Measurements from ENCODE around the gene RBFOX2. TPM values are rescaled to one million over a fixed set of nuclear protein-coding genes. Genes with fewer than 3 reads are reported as not detected.

RBFOX2 gene
- total RNA-seq, 2 donors from 2014 or later, result 104 to 120 TPM

DNA sequence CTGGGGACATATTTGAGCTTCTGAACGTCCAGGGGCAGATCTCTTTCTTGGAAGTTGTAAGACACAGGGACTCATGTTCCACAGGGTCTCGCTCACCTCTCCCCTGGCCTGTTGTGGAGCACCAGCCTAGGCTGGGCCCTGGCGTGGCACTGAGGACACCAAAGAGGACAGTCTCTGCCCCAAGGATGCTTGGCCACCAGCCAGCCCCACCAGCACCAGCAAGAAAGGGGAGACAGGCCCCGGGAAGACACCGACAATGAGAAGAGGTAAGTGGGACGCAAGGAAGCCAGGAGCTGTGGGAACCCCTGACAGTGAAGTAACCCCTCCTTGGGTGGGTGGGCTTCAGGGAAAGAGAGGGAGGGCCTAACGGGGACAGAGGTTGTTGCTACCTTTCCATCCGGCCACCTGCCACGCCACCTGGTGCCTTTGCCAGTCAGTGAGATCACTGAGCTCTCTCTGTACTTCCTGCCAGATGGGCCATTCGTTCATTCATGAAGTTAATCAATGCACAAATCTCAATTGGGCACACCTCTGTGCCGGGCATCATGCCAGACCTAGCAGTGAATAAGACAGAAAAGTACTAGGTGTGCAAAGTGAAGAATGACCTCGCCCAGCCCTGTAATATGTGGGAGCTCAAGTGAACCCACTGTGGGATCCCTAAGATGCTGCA lies 299.9 kb downstream of the RBFOX2 start:
- H3K27me3 Mint-ChIP-seq (ENCODE audit: insufficient read depth), result peaks cover 2% of the 10 kb centered on the region
- no peaks in the 10 kb centered on the region for H3K27me3 ChIP-seq (ENCODE audit: control insufficient read depth, insufficient read depth, low read length, poor library complexity, severe bottlenecking)
- no peak overlapping the region for H3K9ac ChIP-seq (ENCODE audit: extremely low read depth, low read length, poor library complexity, severe bottlenecking)
- H3K27ac Mint-ChIP-seq, result no peak overlapping the region
- H3K9me3 ChIP-seq (ENCODE audit: control insufficient read depth, low read length), result no peaks in the 10 kb centered on the region
- no peaks in the 10 kb centered on the region for H3K9me3 Mint-ChIP-seq
- no peaks in the 10 kb centered on the region for H3K36me3 ChIP-seq (ENCODE audit: control insufficient read depth, insufficient read depth, low read length)
- no peaks in the 10 kb centered on the region for H3K4me1 Mint-ChIP-seq
- no peaks in the 10 kb centered on the region for H3K36me3 Mint-ChIP-seq (ENCODE audit: low read depth)
- no peak overlapping the region for H3K4me3 ChIP-seq (ENCODE audit: low read length)
- H3K4me3 Mint-ChIP-seq, result no peak overlapping the region
- 88 to 92% methylated on average over 8 to 12 of the region's 12 CpGs for WGBS, 2 experiments (ENCODE audit: insufficient coverage in 1 of 2, insufficient read length in 1 of 2)
- H3K27ac ChIP-seq (ENCODE audit: low read depth, low read length), result no peak overlapping the region
- no peaks in the 10 kb centered on the region for H3K4me1 ChIP-seq (ENCODE audit: control insufficient read depth, insufficient read depth, low read length)
- TF ChIP-seq, protein P1, sequence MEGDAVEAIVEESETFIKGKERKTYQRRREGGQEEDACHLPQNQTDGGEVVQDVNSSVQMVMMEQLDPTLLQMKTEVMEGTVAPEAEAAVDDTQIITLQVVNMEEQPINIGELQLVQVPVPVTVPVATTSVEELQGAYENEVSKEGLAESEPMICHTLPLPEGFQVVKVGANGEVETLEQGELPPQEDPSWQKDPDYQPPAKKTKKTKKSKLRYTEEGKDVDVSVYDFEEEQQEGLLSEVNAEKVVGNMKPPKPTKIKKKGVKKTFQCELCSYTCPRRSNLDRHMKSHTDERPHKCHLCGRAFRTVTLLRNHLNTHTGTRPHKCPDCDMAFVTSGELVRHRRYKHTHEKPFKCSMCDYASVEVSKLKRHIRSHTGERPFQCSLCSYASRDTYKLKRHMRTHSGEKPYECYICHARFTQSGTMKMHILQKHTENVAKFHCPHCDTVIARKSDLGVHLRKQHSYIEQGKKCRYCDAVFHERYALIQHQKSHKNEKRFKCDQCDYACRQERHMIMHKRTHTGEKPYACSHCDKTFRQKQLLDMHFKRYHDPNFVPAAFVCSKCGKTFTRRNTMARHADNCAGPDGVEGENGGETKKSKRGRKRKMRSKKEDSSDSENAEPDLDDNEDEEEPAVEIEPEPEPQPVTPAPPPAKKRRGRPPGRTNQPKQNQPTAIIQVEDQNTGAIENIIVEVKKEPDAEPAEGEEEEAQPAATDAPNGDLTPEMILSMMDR (conservative IDR thresholded peaks at IDR 0.05), result no peak
- no peak for DNase-seq

- H3K9me3 Mint-ChIP-seq, result no peaks in the 10 kb centered on the region
- no peaks in the 10 kb centered on the region for H3K27me3 ChIP-seq (ENCODE audit: control insufficient read depth, insufficient read depth, low read length, poor library complexity, severe bottlenecking)
- H3K36me3 ChIP-seq (ENCODE audit: control insufficient read depth, insufficient read depth, low read length), result no peaks in the 10 kb centered on the region
- no peaks in the 10 kb centered on the region for H3K9me3 ChIP-seq (ENCODE audit: control insufficient read depth, low read length)
- H3K4me1 Mint-ChIP-seq, result no peaks in the 10 kb centered on the region
- no peaks in the 10 kb centered on the region for H3K36me3 Mint-ChIP-seq (ENCODE audit: low read depth)
- 96 to 100% methylated on average over 8 to 11 of the region's 11 CpGs for WGBS, 2 experiments (ENCODE audit: insufficient coverage in 1 of 2, insufficient read length in 1 of 2)
- H3K27ac Mint-ChIP-seq, result no peak overlapping the region
- no peak overlapping the region for H3K4me3 ChIP-seq (ENCODE audit: low read length)
- no peaks in the 10 kb centered on the region for H3K4me1 ChIP-seq (ENCODE audit: control insufficient read depth, insufficient read depth, low read length)
- no peak overlapping the region for H3K9ac ChIP-seq (ENCODE audit: extremely low read depth, low read length, poor library complexity, severe bottlenecking)
- TF ChIP-seq, protein P1 (conservative IDR thresholded peaks at IDR 0.05), result no peak
- peaks cover 2% of the 10 kb centered on the region for H3K27me3 Mint-ChIP-seq (ENCODE audit: insufficient read depth)
- no peak overlapping the region for H3K27ac ChIP-seq (ENCODE audit: low read depth, low read length)
- H3K4me3 Mint-ChIP-seq, result no peak overlapping the region
- no peak for DNase-seq
Measured at GRCh38 chr22:35727436-35727835, 301.2 kb downstream of the RBFOX2 start.

DNA sequence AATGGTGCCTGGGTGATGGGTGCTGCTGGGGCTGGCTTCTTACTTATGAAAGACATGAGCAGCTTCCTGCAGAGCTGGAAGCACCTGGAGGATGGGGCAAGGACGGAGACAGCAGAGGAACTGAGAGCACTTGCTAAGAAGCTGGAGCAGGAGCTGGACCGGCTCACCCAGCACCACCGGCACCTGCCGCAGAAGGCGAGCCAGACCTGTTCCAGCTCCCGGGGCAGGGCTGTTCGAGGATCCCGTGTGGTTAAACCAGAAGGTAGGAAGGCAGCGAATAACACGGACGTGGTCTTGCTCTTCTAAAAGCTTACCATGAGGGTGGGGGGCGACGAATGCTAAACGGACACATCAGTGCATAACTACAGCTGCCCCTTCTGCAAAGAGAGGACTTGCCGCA lies 301.7 kb downstream of the RBFOX2 start:
- Histone ChIP-seq H3K9ac (ENCODE audit: extremely low read depth, low read length, poor library complexity, severe bottlenecking) (no peak overlapping the region), H3K27me3 (ENCODE audit: control insufficient read depth, insufficient read depth, low read length, poor library complexity, severe bottlenecking) (no peaks in the 10 kb centered on the region), H3K9me3 (ENCODE audit: control insufficient read depth, low read length) (no peaks in the 10 kb centered on the region), H3K4me3 (ENCODE audit: low read length) (no peak overlapping the region), H3K36me3 (ENCODE audit: control insufficient read depth, insufficient read depth, low read length) (no peaks in the 10 kb centered on the region), H3K27ac (ENCODE audit: low read depth, low read length) (no peak overlapping the region), H3K4me1 (ENCODE audit: control insufficient read depth, insufficient read depth, low read length) (no peaks in the 10 kb centered on the region)
- DNase-seq, result no peak
- Mint-ChIP-seq H3K27ac (no peak overlapping the region), H3K4me1 (no peaks in the 10 kb centered on the region), H3K4me3 (no peak overlapping the region), H3K36me3 (ENCODE audit: low read depth) (no peaks in the 10 kb centered on the region), H3K9me3 (no peaks in the 10 kb centered on the region), H3K27me3 (ENCODE audit: insufficient read depth) (peaks cover 2% of the 10 kb centered on the region)
- TF ChIP-seq, protein P1 (conservative IDR thresholded peaks at IDR 0.05), result no peak
- 92 to 94% methylated on average over 11 to 15 of the region's 15 CpGs for WGBS, 2 experiments (ENCODE audit: insufficient coverage in 1 of 2, insufficient read length in 1 of 2)
